Epithelial cell of esophagus (primary cell): ENCODE results near the gene STAT5A.

Experiments
- DNase-seq: peaks from one replicate; pipeline ENCODE4 v3.0.0; 2010; ENCODE audit warnings: low read depth
- H3K4me3 ChIP-seq: 2 replicates; pipeline ENCODE4 v1.5.1; 2011; ENCODE audit warnings: mild to moderate bottlenecking, low read length, control low read depth
- CTCF ChIP-seq: IDR thresholded peaks from 2 replicates; pipeline ENCODE4 v1.5.1; 2011; ENCODE audit warnings: low read depth, mild to moderate bottlenecking, low read length, control low read depth, inconsistent platforms; ENCODE audit not compliant: insufficient read depth; ENCODE audit errors: missing control alignments

Gene STAT5A

DNA sequence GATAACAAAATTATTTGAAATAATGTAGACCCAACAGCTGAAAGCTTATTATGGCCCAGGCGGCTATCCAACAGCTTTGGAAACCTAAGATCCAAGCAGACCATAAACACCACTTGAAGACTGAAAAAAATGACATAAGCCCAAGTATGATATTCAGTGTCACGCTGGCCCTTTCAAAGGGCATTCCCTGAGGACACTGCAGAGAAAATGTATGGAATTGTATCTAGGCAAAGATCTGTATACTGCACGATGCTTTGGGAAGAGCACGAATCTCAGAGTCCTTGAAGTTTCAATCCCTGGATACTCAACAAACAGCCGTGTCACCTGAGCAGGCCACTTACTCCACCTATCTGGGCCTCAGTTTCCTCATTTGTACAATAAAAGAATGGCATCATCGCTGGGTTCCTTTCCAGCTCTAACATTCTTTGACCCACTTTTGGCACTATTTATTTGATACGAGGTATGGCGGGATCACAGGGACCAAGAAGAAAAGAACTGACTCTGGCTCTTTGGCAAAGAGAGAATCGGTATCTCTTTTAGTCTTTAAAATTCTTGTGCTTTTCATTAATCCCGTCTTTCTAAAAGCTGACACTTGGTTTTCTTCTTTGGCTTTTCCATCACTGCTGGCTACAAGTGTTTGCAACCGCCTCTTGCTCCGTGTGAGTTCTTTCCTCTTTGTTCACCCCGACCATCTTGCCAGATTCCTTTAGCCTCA, 13.3 kb upstream of the STAT5A start:
- no peak for TF ChIP-seq CTCF
- no peak for DNase-seq
- H3K4me3 ChIP-seq = peak overlapping the region; percentile 76

DNA sequence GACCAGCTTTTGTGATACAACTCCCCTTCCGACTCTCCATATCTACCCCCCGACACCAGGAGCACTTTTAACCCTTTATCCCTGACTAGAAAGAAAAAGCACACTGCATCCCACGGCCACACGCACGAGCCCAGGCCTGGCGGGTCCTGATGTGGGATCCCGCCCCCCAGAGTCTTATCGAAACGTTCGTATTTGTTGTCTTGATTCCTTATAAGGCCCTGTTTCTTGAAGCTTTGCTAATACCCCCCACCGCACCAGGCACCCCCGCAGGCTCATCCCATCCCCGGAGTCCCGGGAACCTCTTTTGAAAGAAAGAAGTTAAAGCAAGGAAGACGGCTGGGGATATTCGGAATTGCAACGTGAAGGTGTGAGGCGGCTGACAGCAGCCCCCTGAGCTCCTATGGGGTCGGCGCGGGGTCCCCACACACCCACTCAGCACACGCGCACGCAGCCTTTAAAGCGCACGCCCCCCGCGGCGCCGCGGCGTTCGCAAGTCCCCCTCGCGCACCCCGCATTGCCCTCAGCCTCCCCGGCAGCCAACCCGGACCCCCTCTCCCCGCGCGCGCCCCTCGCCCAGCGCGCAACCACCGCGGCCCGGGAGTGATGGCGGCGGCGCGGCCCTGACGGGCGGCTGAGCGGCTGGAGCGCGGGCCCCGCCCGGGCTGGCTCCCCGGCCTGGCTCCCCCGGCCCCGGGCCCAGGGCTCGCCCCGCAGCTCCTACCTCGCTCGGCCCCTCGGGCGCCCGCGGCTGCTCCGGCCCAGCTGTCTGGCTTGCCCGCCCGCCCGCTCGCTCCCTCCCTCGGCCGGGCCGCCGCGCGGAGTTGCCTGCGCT, 12.6 kb upstream of the STAT5A start:
- DNase-seq = no peak
- H3K4me3 ChIP-seq = peak overlapping the region; percentile 76
- TF ChIP-seq CTCF = no peak

DNA sequence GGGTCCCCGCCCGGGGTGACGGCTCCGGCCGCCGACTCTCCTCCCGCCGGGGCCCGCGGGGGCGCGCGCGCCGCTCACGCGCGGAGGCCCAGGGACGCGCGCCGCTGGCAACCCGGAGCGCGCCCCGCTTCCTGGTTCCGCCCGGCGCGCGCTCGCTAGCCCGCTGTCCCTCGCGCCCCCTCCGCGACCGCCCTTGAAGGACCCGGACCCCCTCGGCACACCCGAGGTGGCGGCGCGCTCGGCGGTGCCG, 12.0 kb upstream of the STAT5A start, which contains the start of gene STAT5B:
Gene STAT5B, minus strand, starts transcription at position 33 of the 250 bp plus-strand sequence. CDS start 44,264 bp downstream, outside the sequence.
- peak; percentile 71 for DNase-seq
- H3K4me3 ChIP-seq = peak within 1 kb of the TSS; percentile 76
- no peak for TF ChIP-seq CTCF

GRCh38 chr17:42276609-42277341, 11.5 kb upstream of the STAT5A start:
- peak; percentile 54 for DNase-seq
- H3K4me3 ChIP-seq = peak overlapping the region; percentile 52
- no peak for TF ChIP-seq CTCF

DNA sequence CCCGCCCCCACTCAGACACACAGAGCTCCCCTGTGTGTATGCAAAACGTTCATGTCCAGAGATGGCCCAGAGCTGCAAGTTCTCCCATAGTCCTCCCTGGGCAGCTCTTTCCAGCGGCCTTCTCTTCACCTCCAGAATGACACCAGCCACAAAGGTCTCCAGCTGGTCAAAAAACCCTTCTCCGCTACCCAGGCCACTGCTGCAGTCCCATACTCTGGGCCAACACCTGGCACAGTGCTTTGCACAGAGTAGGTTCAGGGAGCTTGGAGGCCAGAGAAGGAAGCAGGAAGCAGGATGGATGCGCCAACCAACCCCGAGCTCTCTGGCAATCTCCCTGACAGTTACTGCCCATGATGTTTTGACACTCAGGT, 11.0 kb upstream of the STAT5A start:
- TF ChIP-seq CTCF = no peak
- DNase-seq = no peak
- no peak overlapping the region for H3K4me3 ChIP-seq

DNA sequence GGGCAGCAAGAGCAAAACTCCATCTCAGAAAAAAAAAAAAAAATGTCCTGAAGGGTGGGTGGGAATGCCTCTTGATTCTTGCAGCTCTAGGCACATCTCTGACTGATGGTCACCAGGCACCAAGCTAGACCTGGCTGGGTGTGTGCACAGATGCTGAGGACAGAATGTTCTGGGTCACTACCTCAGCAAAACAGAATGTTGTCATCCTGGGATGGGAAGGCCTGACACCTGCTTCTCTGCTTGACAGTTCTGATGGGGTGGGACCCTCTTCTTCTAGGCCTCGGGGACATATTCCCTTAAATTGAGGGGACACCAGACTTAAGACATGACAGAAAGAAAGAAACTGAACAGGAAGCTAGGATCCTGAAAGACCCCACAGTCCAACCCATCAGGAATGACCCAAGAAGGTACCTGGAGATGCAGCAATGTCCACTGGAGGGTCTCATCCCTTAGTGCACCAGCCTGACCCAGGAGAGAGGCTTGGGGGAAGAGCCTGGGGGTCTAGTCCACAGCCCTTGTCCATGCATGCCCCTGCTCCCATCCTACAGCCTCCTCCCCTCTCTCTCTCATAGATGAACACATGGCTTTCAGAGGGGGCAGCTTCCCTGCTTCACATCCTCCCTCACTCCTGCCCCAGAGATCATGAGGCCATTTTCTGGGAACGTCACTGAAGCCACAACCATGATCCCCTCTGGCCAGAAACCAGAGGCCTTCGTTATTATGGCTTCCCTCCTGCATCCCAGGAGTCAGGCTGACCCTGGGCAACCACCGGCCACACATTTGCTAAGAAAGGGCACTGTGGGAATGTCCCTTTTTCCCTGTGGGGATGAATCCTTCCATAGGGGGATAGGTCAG, 8.3 kb upstream of the STAT5A start:
- no peak overlapping the region for H3K4me3 ChIP-seq
- no peak for TF ChIP-seq CTCF
- DNase-seq = no peak
